OCI-LY1 (cell line): ENCODE results near the gene SPP1.

Experiments
- H2AFZ ChIP-seq: fragments of 200-600 bp; sonication (generic), shearing (Covaris generic); 2 replicates; pipeline ENCODE4 v1.6.0; 2014; ENCODE audit warnings: antibody characterized with exemption, mild to moderate bottlenecking, low read length
- H3F3A ChIP-seq: fragments of 200-600 bp; sonication (generic), shearing (Covaris generic); 2 replicates; pipeline ENCODE4 v1.6.0; 2014; ENCODE audit warnings: mild to moderate bottlenecking, antibody characterized with exemption, low read length, moderate library complexity; ENCODE audit not compliant: insufficient read depth
- H3K27ac ChIP-seq: fragments of 200-600 bp; sonication (generic); 2 replicates; pipeline ENCODE4 v1.5.1; 2014; ENCODE audit warnings: low read length, mixed run types, mild to moderate bottlenecking, low read depth; ENCODE audit not compliant: poor library complexity, severe bottlenecking
- H3K27me3 ChIP-seq: fragments of 200-600 bp; sonication (generic); 2 replicates; pipeline ENCODE4 v1.6.0; 2014; ENCODE audit warnings: antibody characterized with exemption, mild to moderate bottlenecking, low read length, moderate library complexity; ENCODE audit not compliant: insufficient read depth
- H3K36me3 ChIP-seq: fragments of 200-600 bp; sonication (generic); 2 replicates; pipeline ENCODE4 v1.6.1; 2014; ENCODE audit warnings: mild to moderate bottlenecking, antibody characterized with exemption, low read length, moderate library complexity, mixed read lengths; ENCODE audit not compliant: insufficient read depth
- H3K4me1 ChIP-seq: fragments of 200-600 bp; sonication (generic); 2 replicates; pipeline ENCODE4 v1.5.1; 2014; ENCODE audit warnings: mild to moderate bottlenecking, low read length, moderate library complexity; ENCODE audit not compliant: insufficient read depth, severe bottlenecking
- H3K4me2 ChIP-seq: fragments of 200-600 bp; sonication (generic), shearing (Covaris generic); 2 replicates; pipeline ENCODE4 v1.6.1; 2014; ENCODE audit warnings: low read length
- H3K4me3 ChIP-seq: fragments of 200-600 bp; sonication (generic); 2 replicates; pipeline ENCODE4 v1.5.1; 2014; ENCODE audit warnings: low read length, low read depth, mild to moderate bottlenecking, mixed read lengths; ENCODE audit not compliant: poor library complexity, severe bottlenecking
- H3K79me2 ChIP-seq: fragments of 200-600 bp; shearing (Covaris generic); 2 replicates; pipeline ENCODE4 v1.6.1; 2016; ENCODE audit warnings: mixed run types, low read length, mixed read lengths; ENCODE audit not compliant: insufficient read depth
- H3K9ac ChIP-seq: fragments of 200-600 bp; sonication (generic), shearing (Covaris generic); 2 replicates; pipeline ENCODE4 v1.6.1; 2014; ENCODE audit warnings: mild to moderate bottlenecking, low read length, mixed read lengths
- H3K9me2 ChIP-seq: fragments of 200-600 bp; sonication (generic), shearing (Covaris generic); 2 replicates; pipeline ENCODE4 v1.6.1; 2014; ENCODE audit warnings: low read depth, mild to moderate bottlenecking, low read length, mixed read lengths
- H3K9me3 ChIP-seq: fragments of 200-600 bp; shearing (Covaris generic); 2 replicates; pipeline ENCODE4 v1.6.1; 2014; ENCODE audit warnings: low read length, mixed read lengths
- H4K20me1 ChIP-seq: fragments of 200-600 bp; sonication (generic), shearing (Covaris generic); 2 replicates; pipeline ENCODE4 v1.6.0; 2016; ENCODE audit warnings: mild to moderate bottlenecking, low read length; ENCODE audit not compliant: insufficient read depth
- CTCF ChIP-seq: fragments of 200-600 bp; sonication (generic), shearing (Covaris generic); IDR thresholded peaks from 2 replicates; pipeline ENCODE4 v1.5.1; 2017; ENCODE audit warnings: mild to moderate bottlenecking, antibody characterized with exemption, low read length, moderate library complexity, mixed read lengths
- EZH2 ChIP-seq: fragments of 200-600 bp; sonication (generic), shearing (Covaris generic); IDR thresholded peaks from 2 replicates; pipeline ENCODE4 v1.8.0; 2017; ENCODE audit warnings: borderline replicate concordance, mixed run types, mild to moderate bottlenecking, antibody characterized with exemption, low read length, moderate library complexity, mixed read lengths

The SPP1 gene

GRCh38 chr4:87967193-87967592 is 8.3 kb upstream of the SPP1 start:
- no peaks in the 10 kb centered on the region for H3K79me2 ChIP-seq

GRCh38 chr4:87970121-87970520 is 5.4 kb upstream of the SPP1 start:
- Histone ChIP-seq H3F3A (no peaks in the 10 kb centered on the region), H2AFZ (no peak overlapping the region), H3K4me3 (no peak overlapping the region), H3K9me2 (no peaks in the 10 kb centered on the region), H3K36me3 (no peaks in the 10 kb centered on the region), H3K4me1 (no peaks in the 10 kb centered on the region), H3K79me2 (no peaks in the 10 kb centered on the region), H3K9ac (no peak overlapping the region), H3K27me3 (no peaks in the 10 kb centered on the region), H3K9me3 (no peaks in the 10 kb centered on the region), H3K27ac (no peak overlapping the region), H3K4me2 (no peak overlapping the region), H4K20me1 (no peaks in the 10 kb centered on the region)
- no peak for TF ChIP-seq EZH2

More at GRCh38 chr4:87967193-87967592, 8.3 kb upstream of the SPP1 start:
- Histone ChIP-seq H3K4me3 (no peak overlapping the region), H4K20me1 (no peaks in the 10 kb centered on the region), H3K9ac (no peak overlapping the region), H2AFZ (no peak overlapping the region), H3K9me2 (no peaks in the 10 kb centered on the region), H3K27ac (no peak overlapping the region), H3K27me3 (no peaks in the 10 kb centered on the region), H3F3A (no peaks in the 10 kb centered on the region), H3K4me1 (no peaks in the 10 kb centered on the region), H3K4me2 (no peak overlapping the region), H3K36me3 (no peaks in the 10 kb centered on the region), H3K9me3 (no peaks in the 10 kb centered on the region)
- TF ChIP-seq EZH2: no peak
- no peak for TF ChIP-seq CTCF

- H4K20me1 ChIP-seq: no peaks in the 10 kb centered on the region
- no peaks in the 10 kb centered on the region for H3K9me3 ChIP-seq
- no peak overlapping the region for H3K4me3 ChIP-seq
- H3K4me1 ChIP-seq: no peaks in the 10 kb centered on the region
- no peak overlapping the region for H3K9ac ChIP-seq
- no peaks in the 10 kb centered on the region for H3K36me3 ChIP-seq
- no peaks in the 10 kb centered on the region for H3K79me2 ChIP-seq
- no peaks in the 10 kb centered on the region for H3F3A ChIP-seq
- no peak overlapping the region for H3K4me2 ChIP-seq
- H3K27me3 ChIP-seq: no peaks in the 10 kb centered on the region
- H3K9me2 ChIP-seq: no peaks in the 10 kb centered on the region
- no peak overlapping the region for H3K27ac ChIP-seq
- TF ChIP-seq CTCF (no peak), EZH2 (no peak)
- no peak overlapping the region for H2AFZ ChIP-seq
These were observed 3.6 kb upstream of the SPP1 start for GRCh38 chr4:87971866-87972265.
